ENCODE data around the gene ISG20L2.

Gene ISG20L2

GRCh38 chr1:156698995-156699394 lies 29.6 kb downstream of the ISG20L2 start:
- no peak for TF ChIP-seq CTCF (IDR thresholded peaks at IDR 0.05; ENCODE audit: borderline replicate concordance, insufficient read depth, low read depth, low read length)
- H3K4me3 ChIP-seq (ENCODE audit: low read depth, low read length) = no peak overlapping the region

GRCh38 chr1:156697481-156697880 lies 31.1 kb downstream of the ISG20L2 start:
- no peak overlapping the region for H3K4me3 ChIP-seq (ENCODE audit: low read depth, low read length)

DNA sequence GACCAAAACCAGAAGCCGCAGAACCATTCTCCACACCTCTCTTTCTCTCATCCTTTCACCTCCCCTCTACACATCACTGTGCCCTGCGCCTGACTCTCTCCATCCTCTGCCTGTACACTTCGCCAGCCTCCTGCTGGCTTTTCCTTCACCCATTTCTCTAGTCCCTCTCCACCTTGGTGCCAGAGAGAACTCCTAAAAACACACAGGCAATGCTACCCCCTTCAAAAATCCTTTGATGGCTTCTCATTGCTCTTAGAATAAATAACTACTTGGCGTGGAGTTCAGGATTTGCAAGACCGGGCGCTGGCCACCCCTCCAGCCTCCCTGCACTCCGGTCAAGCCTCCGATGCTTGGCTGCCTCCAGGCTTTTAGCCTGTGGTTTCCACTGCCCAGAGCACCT lies 31.8 kb downstream of the ISG20L2 start:
- TF ChIP-seq CTCF (IDR thresholded peaks at IDR 0.05; ENCODE audit: borderline replicate concordance, insufficient read depth, low read depth, low read length) = no peak
- no peak overlapping the region for H3K4me3 ChIP-seq (ENCODE audit: low read depth, low read length)

More at GRCh38 chr1:156697481-156697880, 31.1 kb downstream of the ISG20L2 start:
- no peak for TF ChIP-seq CTCF (IDR thresholded peaks at IDR 0.05; ENCODE audit: borderline replicate concordance, insufficient read depth, low read depth, low read length)

DNA sequence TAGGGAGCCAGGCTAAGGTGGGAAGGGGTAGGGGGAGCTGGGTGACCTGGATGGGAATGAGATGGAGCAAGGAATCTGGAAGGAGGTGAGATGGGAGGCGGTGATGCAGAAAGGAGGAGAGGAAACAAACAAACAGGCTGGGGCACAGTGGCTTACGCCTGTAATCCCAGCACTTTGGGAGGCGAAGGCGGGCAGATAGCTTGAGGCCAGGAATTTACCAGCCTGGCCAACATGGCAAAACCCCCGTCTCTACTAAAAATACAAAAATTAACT lies 33.9 kb downstream of the ISG20L2 start:
- no peak for TF ChIP-seq CTCF (IDR thresholded peaks at IDR 0.05; ENCODE audit: borderline replicate concordance, insufficient read depth, low read depth, low read length)
- no peak overlapping the region for H3K4me3 ChIP-seq (ENCODE audit: low read depth, low read length)

- no peak overlapping the region for H3K4me3 ChIP-seq (ENCODE audit: low read depth, low read length)
Measured at GRCh38 chr1:156693848-156694689, 34.5 kb downstream of the ISG20L2 start.

DNA sequence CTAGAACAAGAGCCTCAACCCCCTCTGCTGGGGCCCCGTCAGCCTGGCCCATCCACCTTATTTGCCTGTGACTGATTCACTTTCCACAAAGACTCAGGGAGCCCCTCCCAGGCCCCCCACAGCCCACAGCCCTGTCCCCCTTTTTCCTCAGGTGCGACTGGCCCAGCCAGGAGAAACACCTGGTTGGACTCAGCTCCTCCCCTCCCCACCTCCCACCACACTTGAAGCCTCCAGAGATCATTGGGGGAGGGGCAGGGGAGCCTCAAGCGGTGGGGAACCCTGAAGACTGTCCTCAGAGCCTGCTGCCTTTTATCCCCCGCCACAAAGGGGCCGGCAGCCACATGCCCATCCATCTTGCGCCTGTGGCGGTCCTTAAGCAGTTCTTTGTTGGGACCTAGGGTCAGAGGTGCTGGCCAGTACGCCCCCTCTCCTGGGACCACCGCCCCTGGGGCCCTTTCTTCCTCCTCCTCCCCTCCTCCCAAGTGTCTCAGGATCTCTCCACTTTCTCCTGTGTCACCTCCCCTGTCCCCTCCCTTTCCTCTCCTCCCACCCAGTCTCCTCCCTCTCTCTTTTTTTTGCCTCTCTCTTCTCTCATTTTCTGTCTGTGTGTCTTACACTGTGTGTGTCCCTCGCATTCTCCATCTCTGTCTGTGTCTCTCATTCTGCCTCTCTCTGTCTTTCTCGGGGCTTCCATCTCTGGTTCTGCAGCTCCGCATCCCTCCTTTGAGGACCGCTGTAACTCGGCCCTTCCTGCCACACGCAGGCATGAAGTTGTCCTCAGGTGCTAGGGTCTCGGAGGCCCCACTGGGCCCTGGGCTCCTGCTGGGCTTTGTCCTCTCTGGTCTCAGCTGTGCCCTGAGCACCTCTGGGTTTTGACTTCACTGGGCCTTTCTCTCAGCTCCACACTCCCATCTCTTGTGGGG lies 35.4 kb downstream of the ISG20L2 start:
- H3K4me3 ChIP-seq (ENCODE audit: low read depth, low read length) = no peak overlapping the region
- TF ChIP-seq CTCF (IDR thresholded peaks at IDR 0.05; ENCODE audit: borderline replicate concordance, insufficient read depth, low read depth, low read length) = no peak

More at GRCh38 chr1:156693848-156694689, 34.5 kb downstream of the ISG20L2 start:
- TF ChIP-seq CTCF (IDR thresholded peaks at IDR 0.05; ENCODE audit: borderline replicate concordance, insufficient read depth, low read depth, low read length) = no peak

All from GM12875 (cell line).